Daoy (cell line): Measurements from ENCODE around the gene DCT. TPM values are rescaled to one million over a fixed set of nuclear protein-coding genes. Genes with fewer than 3 reads are reported as not detected.
A peak's percentile ranks its signal among the peaks of the same experiment; 100 is the strongest.
"Not testable (repeated sequence)": the region's sequence is repeated elsewhere in the genome, so short reads cannot be mapped to it uniquely, and the experiment has no call there.

Source experiments
- DNase-seq: peaks from one replicate; pipeline ENCODE4 v3.0.0-alpha.2; 2015; ENCODE audit warnings: low read depth
- total RNA-seq: library from RNA; depleted of rRNA; stranded (reverse); fragments of >200 nt; shearing (Covaris generic); gene quantifications from 2 replicates; pipeline ENCODE4 v1.2.3, GENCODE V29; 2014; rRNA removed

Gene DCT
- 0.29 TPM in 1 of 2 replicates, not detected in the other for total RNA-seq

DNA sequence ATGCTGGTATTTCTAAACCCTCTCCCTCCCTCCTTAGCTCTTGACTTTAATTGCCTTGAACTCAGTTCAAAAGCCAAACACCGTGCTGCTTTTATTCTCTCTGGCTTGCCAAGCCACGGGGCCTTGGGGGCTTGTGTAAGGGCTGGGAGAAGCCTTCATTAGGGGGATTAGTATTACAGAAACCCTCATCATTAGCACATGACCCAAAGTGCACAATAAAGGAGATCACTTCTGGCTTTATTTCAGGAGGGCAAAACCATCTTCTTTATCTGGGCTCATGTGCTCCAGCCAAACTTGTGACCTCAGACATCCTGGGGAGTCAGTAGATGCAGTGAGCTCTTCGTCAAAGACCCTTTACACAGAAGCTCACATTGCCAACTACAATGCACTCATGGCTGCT lies at the start of gene DCT:
DCT (minus strand) TSS at position 67 of the 400 bp plus-strand sequence. CDS start 427 bp downstream, outside the sequence.
- DNase-seq: no peak

DNA sequence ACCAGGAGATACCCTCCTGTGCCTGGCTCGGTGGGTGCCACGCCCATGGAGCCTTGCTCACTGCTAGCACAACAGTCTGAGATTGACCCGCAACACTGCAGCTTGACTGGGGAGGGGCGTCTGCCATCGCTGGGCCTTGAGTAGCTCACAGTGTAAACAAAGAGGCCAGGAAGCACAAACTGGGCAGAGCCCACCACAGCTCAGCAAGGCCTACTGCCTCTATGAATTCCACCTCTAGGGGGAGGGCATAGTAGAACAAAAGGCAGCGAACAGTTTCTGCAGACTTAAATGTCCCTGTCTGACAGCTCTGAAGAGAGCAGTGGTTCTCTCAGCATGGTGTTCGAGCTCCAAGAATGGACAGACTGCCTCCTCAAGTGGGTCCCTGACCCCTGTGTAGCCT lies 47.5 kb upstream of the DCT start:
- DNase-seq: not testable (repeated sequence)

DNA sequence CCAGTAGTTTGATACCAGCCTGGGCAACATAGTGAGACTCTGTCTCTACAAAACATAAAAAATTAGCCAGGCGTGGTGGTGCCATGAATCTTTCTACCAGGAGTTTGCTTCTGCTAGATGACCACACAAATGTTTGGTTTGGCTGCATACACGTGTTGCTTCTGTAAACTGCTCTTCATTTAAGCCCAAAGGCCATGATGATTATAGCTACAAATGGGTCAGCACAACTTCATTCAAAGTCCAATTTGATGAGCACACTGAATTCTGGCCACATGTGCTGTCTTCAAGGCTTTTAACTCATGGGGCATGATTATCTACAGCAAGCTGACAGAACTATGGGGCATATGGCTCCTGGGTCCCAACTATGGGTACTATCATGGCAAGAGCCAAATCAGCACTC lies 46.3 kb upstream of the DCT start:
- no peak for DNase-seq

DNA sequence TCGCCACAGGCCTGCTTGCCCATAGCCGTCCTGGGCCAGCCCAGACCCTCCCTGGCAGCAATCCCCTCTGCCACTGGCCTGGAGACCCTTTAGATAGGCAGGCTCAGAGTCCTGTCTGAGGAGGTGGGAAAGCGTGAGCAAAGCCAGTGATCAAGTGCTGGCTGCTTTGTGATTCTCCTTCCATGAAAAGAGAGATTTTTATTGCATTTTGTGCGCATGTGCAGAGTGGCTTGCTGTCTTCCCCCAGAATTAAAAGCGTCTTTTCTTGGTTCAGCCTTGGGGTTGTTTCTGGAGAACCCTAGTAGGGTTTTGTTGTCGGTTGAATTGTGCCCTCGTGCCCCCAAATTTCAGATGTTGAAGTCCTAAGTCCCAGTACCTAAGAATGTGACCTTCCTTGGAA lies 44.9 kb upstream of the DCT start:
- no peak for DNase-seq

DNA sequence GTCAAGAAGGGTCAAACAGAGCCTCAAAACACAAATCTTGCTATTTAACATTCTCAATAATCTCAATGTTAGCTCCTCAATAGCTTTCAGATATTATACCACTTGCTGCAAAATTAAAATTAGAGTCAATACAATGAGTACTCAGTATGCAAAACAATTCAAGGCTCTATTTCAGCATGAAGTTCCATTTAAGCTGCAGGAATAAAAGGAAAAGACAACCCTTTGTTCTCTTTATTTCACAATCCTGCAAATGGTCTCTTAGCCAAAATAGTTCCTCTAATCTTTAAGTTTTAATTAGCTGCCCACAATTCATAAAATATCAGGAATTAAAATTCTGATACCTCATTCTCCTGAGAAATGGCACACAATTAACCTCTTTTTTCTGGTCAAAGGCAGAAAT lies 40.5 kb upstream of the DCT start:
- DNase-seq: no peak

DNA sequence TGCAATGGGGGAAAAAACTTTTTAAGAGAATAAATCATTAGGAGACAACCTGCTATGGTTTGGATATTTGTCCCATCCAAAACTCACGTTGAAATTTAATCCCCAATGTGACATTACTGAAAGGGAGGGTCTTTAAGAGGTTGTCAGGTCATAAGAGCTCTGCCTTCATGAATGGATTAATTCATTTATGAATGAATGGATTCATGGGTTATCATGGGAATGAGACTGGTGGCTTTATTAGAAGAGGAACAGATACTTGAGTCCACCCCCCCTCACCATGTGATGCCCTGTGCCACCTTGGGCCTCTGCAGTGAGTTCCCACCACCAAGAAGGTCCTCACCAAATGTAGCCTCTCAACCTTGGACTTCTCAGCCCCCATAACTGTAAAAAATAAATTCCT lies 37.0 kb upstream of the DCT start:
- no peak for DNase-seq

DNA sequence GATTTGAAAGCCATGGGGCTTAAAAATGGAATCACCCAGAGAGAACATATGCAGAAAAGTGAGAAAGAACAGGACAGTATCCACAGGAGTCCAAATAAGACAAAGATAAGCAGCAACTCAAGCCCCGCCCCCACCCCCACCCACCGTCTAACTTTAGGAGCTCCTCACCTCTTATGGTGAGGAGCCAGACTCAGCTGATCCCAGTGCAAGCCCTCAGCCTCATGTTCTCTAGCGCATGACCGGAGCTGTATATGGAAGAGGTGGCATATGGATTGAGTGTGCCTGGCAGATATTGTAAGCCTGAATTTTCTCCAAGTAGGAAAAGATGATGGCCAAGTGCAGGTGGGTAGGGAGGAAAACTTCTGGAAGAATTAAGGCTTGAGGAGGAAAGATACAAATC lies 36.4 kb upstream of the DCT start:
- no peak for DNase-seq

DNA sequence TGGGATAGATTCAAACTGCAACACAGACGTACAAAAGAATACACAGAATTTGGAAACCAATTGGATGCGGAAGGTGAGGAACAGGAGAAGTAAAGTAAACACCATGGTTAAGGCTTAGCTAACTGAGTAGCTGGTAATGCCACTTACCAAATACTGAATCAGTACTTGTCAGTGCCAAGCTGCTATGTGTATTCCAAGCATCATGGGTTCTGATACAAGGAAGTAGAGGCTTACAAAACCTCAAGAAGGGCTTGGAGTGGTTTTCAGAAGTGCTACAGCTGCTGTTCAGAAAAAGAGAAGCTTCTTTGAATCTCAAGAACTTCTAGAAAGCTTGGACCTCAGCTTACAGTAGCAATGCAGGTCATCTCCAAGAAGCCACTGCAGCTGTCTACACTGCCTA lies 35.9 kb upstream of the DCT start:
- no peak for DNase-seq

DNA sequence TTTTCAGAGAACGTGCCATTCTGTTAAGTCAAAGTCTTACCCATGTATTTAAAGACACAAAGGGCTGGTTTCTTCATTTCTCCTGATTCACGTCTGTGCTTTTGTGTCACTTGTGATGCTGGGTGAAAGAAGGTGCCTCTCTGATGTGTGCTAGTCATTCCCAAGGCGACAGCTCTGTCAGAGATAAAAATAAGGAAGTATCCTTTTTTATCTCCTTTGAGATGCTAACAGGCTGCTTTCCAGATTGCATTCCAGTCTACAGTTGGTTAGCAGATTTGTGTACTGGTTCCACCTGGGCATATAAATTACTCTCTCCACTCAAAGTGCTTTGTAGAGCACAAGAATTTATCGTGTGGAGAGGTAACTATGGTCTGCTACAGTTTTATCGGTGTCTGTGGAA lies 33.5 kb upstream of the DCT start:
- DNase-seq: no peak

DNA sequence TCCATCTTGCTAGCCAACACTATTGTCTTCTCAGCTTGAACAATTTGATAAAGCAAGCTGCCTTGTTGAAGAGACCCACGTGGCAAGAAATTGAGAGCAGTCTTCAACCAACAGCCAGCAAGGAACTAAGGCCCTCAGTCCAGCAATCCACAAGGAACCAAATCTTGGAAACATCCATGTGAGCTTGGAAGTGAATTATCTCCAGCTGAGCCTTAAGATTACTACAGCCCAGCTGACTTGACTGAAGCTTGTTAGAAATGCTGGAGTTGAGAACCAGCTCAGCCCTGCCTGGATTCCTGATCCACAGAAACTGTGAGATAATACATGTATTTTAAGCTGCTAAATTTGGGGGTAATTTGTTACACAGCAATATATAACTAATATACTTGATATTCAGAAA lies 26.2 kb upstream of the DCT start:
- DNase-seq: no peak

DNA sequence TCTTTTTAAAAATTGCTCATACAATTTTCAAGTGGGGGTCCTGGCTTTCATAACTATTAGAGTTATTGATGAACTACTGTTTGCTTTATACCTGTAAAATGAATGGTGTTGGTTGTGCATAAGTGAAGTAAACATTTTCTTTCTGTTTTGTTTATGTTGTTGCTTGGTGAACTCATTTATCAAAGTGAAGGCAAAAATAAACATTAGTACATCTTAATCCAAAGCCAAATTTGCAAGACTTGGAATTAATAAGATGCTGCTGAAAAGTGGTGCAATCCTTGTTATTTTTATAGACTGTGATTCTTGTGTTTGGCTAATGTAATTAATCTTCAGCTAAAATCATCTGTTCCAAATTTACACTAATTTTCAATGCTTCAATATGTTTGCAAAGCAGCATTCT lies 24.4 kb upstream of the DCT start:
- no peak for DNase-seq

DNA sequence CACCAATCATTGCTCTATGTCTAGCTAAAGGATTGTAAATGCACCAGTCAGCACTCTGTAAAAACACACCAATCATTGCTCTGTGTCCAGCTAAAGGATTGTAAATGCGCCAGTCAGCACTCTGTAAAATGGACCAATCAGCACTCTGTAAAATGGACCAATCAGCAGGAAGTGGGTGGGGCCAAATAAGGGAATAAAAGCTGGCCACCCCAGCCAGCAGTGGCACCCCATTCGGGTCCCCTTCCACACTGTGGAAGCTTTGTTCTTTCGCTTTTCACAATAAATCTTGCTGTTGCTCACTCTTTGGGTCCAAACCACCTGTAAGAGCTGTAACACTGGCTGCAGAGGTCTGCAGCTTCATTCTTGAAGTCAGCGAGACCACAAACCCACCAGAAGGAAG lies 19.3 kb upstream of the DCT start:
- not testable (repeated sequence) for DNase-seq

DNA sequence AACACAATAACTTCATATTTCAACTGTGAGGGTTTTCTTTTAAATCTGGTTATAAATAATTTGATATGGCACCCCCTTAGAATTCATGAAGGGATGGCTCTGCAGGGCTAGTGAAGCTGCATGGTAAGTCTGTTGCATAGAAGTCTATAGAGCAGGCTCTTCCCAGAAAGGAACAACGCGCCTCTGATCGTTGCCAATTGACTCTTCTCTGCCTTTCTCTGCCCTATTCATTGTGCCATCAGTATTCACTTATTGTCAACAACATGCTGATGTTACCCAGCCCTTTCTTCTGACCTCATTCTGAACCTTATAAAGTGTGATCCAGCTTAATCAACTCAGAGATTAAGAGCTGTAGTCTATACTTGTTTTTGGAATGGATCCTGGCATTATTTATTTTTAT lies 16.3 kb upstream of the DCT start:
- DNase-seq: no peak

DNA sequence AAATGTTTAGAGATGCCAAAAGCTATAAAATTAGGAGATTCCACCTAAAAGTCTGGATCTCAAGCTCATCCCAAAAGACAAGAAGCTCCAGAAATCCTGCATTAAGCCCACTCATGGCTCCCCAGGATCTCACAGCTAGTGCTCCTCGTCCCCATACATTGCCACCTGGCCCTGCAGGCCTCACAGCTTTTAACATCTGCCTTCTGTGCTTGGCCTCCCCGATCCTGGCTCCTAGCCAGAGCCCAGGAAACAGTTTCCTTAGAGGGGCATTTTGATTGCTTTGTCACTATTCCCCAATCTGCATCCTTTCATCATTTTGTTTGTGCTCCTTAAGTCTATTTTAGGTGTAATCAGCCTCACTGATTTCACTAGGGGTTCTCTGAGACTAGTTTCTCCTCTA lies 14.5 kb upstream of the DCT start:
- DNase-seq: no peak

DNA sequence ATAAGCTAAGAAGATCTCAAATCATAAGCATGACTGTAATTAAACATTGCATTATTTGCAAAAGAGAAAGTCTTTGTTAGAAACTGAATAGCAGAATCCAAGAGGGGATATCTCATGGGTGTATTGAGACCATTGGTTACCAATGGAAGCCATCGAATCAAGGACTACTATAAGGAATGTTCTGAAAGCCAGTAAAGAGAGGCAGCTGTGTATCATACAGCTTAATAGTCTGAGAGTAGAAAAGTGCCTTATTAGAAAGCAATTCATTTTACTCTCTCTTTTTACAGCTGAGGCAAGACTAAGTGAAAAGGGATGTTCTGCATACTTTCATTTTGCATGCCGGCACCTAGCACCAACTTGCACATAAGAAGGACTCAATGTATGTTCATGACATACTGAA lies 7.6 kb upstream of the DCT start:
- no peak for DNase-seq

DNA sequence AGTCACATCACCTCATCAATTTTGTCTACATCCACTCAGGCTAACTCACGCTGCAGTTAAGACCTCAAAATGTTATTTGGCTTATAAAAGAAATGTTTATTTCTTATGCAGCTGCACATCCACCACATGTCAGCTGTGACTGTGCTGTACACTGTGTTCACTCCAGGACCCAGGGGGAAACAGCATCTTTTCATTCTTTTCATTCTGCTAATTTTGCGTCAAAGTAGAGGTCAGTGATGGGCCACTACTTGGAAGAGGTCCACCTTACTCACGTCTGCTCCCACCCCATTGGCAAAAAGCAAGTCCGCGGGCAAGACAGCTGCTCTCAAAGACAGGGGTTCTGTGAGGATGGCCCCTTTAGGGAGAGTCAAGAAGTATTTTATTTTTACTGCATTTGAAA lies 4.5 kb upstream of the DCT start:
- no peak for DNase-seq

DNA sequence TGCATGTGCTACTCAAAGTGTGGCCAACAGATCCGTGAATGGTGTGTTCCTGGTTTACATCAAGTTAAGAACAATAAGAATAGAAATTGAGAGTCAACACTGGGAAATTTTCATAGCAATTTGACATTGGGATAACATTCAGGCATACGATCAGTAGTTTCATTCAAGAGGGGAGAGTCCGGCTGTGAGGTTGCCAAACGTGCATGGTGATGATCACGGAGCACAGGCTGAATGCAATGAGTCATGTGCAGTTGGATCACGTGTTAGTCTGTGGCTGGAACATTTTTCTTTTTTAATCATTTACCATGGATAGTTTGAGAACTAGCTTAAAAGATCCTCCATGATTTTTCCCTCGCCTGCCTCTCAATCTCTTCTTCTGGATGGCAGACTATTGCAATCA lies 2.5 kb upstream of the DCT start:
- DNase-seq: peak; percentile 36

DNA sequence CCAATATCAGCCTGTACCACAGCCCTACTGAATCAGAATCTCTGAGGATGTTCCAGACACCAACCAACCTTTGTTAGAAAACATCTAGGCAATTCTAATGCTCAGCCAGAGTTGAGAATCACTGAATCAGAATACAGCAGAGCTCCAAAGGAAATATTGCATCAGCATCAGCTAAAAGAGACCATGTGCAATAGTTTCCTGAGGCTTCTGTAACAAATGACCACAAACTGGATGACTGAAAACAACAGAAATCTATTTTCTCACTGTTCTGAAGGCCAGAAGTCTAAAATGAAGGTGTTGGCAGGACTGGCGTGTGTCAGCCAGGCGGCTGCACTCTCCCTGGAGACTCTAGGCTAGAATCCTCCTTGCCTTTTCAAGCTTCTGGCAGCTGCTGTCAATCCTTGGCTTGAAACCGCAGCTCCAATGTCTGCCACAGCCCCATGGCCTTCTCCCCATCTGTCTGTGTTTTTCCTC lies 1.2 kb upstream of the DCT start:
- no peak for DNase-seq

DNA sequence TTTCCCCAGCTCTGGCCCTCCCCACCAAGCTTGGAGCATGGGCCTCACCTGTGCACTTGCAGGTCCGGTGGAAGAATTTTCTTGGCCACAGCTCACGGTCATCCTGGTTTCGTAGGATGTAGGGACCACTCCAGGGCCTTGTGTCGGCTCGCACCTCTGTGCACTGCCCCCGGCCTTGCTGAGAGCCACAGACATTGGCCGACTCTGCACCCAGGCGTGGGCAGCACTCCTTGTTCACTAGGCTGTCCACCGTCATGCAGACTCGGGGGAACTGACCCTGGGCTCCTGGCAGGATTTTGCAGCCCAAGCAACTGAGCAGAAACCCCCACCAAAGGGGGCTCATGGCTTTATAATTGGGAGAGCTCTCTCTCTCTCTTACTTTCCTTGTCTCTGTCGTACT lies 569 bp downstream of the DCT start:
- DNase-seq: no peak

DNA sequence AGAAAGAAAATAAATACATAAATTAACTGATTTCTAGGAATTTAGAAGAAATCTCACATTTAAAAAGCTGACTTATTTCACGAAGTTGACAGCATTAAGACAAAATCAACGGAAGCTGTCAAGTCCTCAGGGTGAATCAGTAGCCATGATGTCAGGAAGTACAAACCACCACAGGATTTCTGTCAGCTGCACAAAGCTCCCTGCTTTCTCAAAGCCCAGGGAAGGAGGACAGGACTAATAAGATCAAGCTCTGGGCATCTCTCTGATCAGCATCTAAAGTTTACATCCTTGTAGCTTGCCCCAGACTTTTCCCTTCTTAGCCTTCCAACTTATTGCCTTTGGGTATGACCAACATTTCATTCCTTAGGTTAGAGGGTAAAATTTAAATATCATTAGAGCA lies 9.4 kb downstream of the DCT start:
- no peak for DNase-seq

DNA sequence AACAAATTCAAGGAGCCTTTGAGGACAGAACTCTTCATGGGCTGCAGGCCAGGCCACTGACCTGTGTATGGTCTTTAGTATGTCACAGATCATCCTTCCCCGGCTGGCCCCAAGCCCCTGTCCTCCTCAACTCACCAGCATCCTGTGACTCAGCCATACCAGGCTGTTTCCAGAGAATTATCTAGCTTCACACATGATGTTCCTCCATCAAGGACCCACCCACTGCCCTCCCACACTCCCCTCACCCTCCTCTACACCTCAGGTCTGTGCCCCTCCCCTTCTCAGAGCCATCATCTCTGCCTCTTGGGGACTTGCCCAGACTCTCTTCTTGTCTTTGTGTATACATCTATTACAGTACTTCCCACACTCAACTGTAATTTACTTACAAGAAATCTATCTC lies 14.7 kb downstream of the DCT start:
- DNase-seq: no peak

DNA sequence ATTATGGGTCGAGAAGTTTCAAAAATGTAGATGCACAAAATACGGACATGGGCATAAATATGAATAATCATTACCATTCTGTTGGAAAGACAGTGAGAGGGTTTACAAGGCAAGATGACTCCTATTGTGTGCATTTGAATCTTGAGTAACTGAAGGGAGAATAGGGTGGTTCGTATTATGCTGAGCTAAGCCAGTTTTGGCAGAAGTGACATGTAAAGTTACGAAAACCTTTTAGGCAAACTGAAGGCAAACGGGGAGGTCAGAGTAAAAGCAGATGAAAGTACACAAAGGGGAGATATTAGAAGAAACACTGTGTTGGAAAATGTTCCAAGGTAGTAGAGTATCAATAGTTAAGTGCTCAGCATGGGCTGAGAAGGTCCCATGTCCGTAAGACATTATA lies 16.8 kb downstream of the DCT start:
- no peak for DNase-seq

DNA sequence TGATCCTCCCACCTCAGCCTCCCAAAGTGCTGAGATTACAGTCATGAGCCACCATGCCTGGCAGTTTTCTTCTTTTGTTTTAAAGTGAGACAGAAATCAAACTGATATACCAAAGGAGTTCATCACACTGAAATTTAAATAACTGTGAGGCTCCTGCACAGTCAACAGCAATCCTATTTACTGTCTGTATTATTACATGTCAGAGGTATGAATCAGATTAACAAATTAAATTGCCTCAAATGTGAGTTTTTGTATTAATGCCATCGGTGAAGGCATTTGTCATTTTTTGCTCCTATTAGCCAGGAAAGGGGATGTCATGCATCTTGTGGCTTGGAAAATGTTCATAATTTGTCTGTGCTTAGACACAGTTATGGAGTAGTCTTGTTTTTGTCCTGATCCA lies 20.4 kb downstream of the DCT start:
- DNase-seq: no peak

DNA sequence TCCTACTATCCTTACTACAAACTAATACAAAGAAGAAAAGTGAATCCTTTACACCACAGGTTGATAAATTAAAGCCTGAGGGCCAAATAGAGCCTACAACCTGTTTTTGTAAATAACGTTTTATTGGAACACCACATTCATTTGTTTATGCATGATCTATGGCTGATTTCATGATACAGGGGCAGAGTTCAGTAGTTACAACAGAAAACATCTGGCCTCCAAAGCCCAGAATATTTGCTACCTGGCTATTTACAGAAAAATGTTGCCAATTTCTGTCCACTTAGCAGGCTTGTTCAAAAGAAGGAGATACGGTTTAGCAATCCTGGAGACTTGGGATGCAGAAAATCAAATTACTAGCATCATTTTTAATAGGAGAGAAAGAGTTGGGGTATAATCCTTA lies 24.1 kb downstream of the DCT start:
- DNase-seq: no peak

DNA sequence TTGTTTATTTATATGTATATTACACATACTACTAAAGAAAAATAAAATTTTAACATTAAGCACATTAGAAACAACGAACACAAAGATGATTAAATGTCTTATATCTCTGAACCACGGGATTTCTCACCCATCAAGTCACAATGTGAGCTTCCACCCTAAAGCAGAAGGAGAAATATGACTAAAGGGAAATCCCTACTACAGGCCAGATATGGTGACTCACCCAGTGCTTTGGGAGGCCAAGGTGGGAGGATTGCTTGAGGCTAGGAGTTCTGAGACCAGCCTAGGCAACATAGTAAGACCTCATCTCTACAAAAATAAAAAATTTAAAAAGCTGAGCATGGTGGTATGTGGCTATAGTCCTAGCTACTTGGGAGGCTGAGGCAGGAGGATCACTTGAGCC lies 24.6 kb downstream of the DCT start:
- peak; percentile 22 for DNase-seq
